GM19397 (cell line): ENCODE measurements around the gene RNF217.
"Not testable (repeated sequence)": the region's sequence is repeated elsewhere in the genome, so short reads cannot be mapped to it uniquely, and the experiment has no call there.

Source experiments
- ATAC-seq: cut with Tn5 transposase; IDR thresholded peaks from one replicate; pipeline ENCODE4 v1.9.1; 2021; ENCODE audit warnings: mild to moderate bottlenecking, moderate library complexity; ENCODE audit not compliant: unreplicated experiment

RNF217 gene

GRCh38 chr6:125123051-125123450, 160.8 kb downstream of the RNF217 start:
- no peak for ATAC-seq

- ATAC-seq: no peak
These were observed 161.3 kb downstream of the RNF217 start for GRCh38 chr6:125123468-125124048.

GRCh38 chr6:125124049-125124669, 161.9 kb downstream of the RNF217 start:
- ATAC-seq: no peak

GRCh38 chr6:125125856-125126255, 163.6 kb downstream of the RNF217 start:
- not testable (repeated sequence) for ATAC-seq

GRCh38 chr6:125129354-125129753, 167.1 kb downstream of the RNF217 start:
- no peak for ATAC-seq

GRCh38 chr6:125132058-125132457, 169.8 kb downstream of the RNF217 start:
- no peak for ATAC-seq

GRCh38 chr6:125136378-125136777, 174.1 kb downstream of the RNF217 start:
- ATAC-seq: no peak

GRCh38 chr6:125138083-125138482, 175.8 kb downstream of the RNF217 start:
- no peak for ATAC-seq

- ATAC-seq: no peak
These were observed 178.6 kb downstream of the RNF217 start for GRCh38 chr6:125140808-125141207.
